K562 (cell line): Measurements from ENCODE around the gene NSMF. TPM values are rescaled to one million over a fixed set of nuclear protein-coding genes. Genes with fewer than 3 reads are reported as not detected.

Experiments
- ARID2 ChIP-seq: fragments of 450-650 bp; IDR thresholded peaks from 2 replicates; pipeline ENCODE4 v1.6.1; 2017; ENCODE audit warnings: antibody characterized with exemption, mild to moderate bottlenecking
- C11orf30 ChIP-seq: fragments of 450-650 bp; IDR thresholded peaks from 2 replicates; pipeline ENCODE4 v1.6.1; 2016; ENCODE audit warnings: low read depth, mild to moderate bottlenecking
- CBFB ChIP-seq: sonication (generic); formaldehyde crosslinking; IDR thresholded peaks from 2 replicates; pipeline ENCODE4 v1.4.0; 2020; ENCODE audit warnings: mild to moderate bottlenecking, missing genetic modification reagents
- CBX1 ChIP-seq: sonication (generic); IDR thresholded peaks from 2 replicates; pipeline ENCODE4 v1.6.1; 2016; ENCODE audit warnings: antibody characterized with exemption, low read depth, mild to moderate bottlenecking
- GATAD2A ChIP-seq: fragments of 450-650 bp; IDR thresholded peaks from 2 replicates; pipeline ENCODE4 v1.6.1; 2017
- GTF2A2 ChIP-seq: IDR thresholded peaks from 2 replicates; pipeline ENCODE4 v1.6.1; 2016; ENCODE audit warnings: mild to moderate bottlenecking, missing genetic modification characterization, missing compliant biosample characterization
- MAZ ChIP-seq, 2 experiments: fragments of 450-650 bp in 1 of 2; sonication (generic) in 1 of 2; formaldehyde crosslinking; IDR thresholded peaks in 1 of 2; conservative IDR thresholded peaks in 1 of 2; 2 replicates each; pipeline versions ENCODE4 v1.4.0 to v1.5.0; 2020; ENCODE audit warnings: mild to moderate bottlenecking in 1 of 2, missing genetic modification reagents in 1 of 2
- RBBP5 ChIP-seq: fragments of 200-600 bp; sonication (generic); IDR thresholded peaks from 2 replicates; pipeline ENCODE4 v1.6.1; 2012; ENCODE audit warnings: borderline replicate concordance, mild to moderate bottlenecking, low read length, control low read depth, inconsistent platforms; ENCODE audit not compliant: insufficient read depth, poor library complexity, severe bottlenecking
- SNRNP70 ChIP-seq: fragments of 200-400 bp; formaldehyde crosslinking; optimal IDR thresholded peaks from 2 replicates; pipeline ENCODE3; 2017; ENCODE audit warnings: low read depth, low read length
- TAF15 ChIP-seq: fragments of 200-400 bp; formaldehyde crosslinking; IDR thresholded peaks from 2 replicates; pipeline ENCODE4 v1.6.1; 2017; ENCODE audit warnings: mild to moderate bottlenecking, low read depth, low read length, moderate library complexity
- TOE1 ChIP-seq, 2 experiments: fragments of 450-650 bp in 1 of 2; sonication (generic) in 1 of 2; formaldehyde crosslinking in 1 of 2; IDR thresholded peaks; 2 replicates each; pipeline versions ENCODE4 v1.7.1 to v1.8.0; 2016 to 2022; ENCODE audit warnings: borderline replicate concordance in 2 of 2, mild to moderate bottlenecking in 2 of 2, antibody characterized with exemption in 1 of 2, inconsistent platforms in 1 of 2, low read depth in 1 of 2, missing genetic modification reagents in 1 of 2, moderate library complexity in 1 of 2
- polyA plus RNA-seq, 8 experiments: library from polyadenylated mRNA; depleted of rRNA in 4 of 8; stranded (reverse) in 5 of 8; unstranded in 3 of 8; fragments of >200 nt; fragmentation: Nextera tagmentation in 2 of 8; fragmentation: Illumina TruSeq in 1 of 8; extraction: Ambion mirVana in 2 of 8; extraction: Trizol in 1 of 8; gene quantifications; 2 replicates each; pipeline versions ENCODE4 v1.2.1 to v1.2.3, GENCODE V29; 2011 to 2014; ENCODE audit warnings: inconsistent platforms in 1 of 8, missing spikeins in 1 of 8
- total RNA-seq, 7 experiments: library from RNA; depleted of rRNA in 6 of 7; stranded (reverse); fragments of >200 nt in 6 of 7; fragmentation: Illumina TruSeq in 2 of 7; extraction: Trizol in 2 of 7; gene quantifications; 2 replicates each; pipeline versions ENCODE4 v1.2.1 to v1.2.3, GENCODE V29; 2011 to 2021; ENCODE audit warnings: low replicate concordance in 1 of 7
- TF ChIP-seq, protein P1 (sequence below): fragments of 450-650 bp; IDR thresholded peaks from 2 replicates; pipeline ENCODE4 v1.6.1; 2016; ENCODE audit warnings: antibody characterized with exemption
- TF ChIP-seq, protein P2 (sequence below), 2 experiments: fragments of 450-650 bp; formaldehyde crosslinking in 1 of 2; IDR thresholded peaks; 2 replicates each; pipeline versions ENCODE4 v1.4.0 to v1.6.1; 2014 to 2020; ENCODE audit warnings: mild to moderate bottlenecking in 2 of 2, borderline replicate concordance in 1 of 2, low read depth in 1 of 2
- TF ChIP-seq, protein P3 (sequence below), 2 experiments: IDR thresholded peaks; 2 replicates each; pipeline ENCODE4 v1.6.1; 2011; ENCODE audit warnings: borderline replicate concordance in 1 of 2, control low read depth in 1 of 2, low read depth in 1 of 2, low read length in 1 of 2, mild to moderate bottlenecking in 1 of 2, mixed read lengths in 1 of 2, moderate library complexity in 1 of 2; ENCODE audit not compliant: insufficient read depth in 1 of 2, insufficient read length in 1 of 2, poor library complexity in 1 of 2, severe bottlenecking in 1 of 2; ENCODE audit errors: extremely low read depth in 1 of 2

Gene NSMF
- total and polyA plus RNA-seq, 9 of the 15 experiments (the other 6 are each of a cell fraction or from before 2014, with no cell fraction given): 0.20 to 82.7 (median 29.3) TPM

DNA sequence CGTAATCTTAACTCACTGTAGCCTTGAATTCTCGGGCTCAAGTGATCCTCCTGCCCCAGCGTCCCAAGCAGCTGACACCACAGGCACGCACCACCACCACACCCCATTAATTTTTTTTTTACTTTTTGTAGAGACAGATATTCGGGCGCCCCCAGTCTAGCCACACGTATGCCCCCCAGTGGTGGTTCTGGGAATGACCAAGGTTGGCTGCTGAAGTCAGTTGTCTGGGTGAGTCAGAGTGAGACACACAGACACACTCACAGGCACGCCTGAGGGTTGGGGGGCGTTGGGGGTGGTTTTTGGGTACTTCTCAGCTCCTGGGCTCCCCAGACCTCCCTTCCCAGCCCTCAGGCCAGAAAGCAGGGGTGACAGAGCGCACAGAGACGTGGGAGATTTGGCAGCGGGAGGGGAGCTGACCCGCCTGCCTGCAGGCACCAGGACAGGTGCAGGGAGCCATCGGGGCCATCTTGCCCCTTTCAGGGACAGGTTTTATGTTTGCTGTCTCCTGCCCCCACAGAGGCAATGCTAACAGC, 13.8 kb downstream of the NSMF start (continued):
- TF ChIP-seq, protein P1, sequence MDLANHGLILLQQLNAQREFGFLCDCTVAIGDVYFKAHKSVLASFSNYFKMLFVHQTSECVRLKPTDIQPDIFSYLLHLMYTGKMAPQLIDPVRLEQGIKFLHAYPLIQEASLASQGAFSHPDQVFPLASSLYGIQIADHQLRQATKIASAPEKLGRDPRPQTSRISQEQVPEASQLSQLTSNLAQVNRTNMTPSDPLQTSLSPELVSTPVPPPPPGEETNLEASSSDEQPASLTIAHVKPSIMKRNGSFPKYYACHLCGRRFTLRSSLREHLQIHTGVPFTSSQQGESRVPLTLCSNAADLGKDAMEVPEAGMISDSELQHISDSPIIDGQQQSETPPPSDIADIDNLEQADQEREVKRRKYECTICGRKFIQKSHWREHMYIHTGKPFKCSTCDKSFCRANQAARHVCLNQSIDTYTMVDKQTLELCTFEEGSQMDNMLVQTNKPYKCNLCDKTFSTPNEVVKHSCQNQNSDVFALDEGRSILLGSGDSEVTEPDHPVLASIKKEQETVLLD: peak; percentile 29; the same call in 1 of the 2 replicates
- peak; percentile 21; the same call in 1 of the 2 replicates for TF ChIP-seq ARID2
- peak; percentile 47 to 72; a peak in 3 of 4 replicates for TF ChIP-seq MAZ (CRISPR knock-in tag; conservative IDR thresholded peaks at IDR 0.05 in 1 of 2, IDR thresholded peaks at IDR 0.05 in 1 of 2)
- no peak for TF ChIP-seq GTF2A2
- TF ChIP-seq, protein P2, sequence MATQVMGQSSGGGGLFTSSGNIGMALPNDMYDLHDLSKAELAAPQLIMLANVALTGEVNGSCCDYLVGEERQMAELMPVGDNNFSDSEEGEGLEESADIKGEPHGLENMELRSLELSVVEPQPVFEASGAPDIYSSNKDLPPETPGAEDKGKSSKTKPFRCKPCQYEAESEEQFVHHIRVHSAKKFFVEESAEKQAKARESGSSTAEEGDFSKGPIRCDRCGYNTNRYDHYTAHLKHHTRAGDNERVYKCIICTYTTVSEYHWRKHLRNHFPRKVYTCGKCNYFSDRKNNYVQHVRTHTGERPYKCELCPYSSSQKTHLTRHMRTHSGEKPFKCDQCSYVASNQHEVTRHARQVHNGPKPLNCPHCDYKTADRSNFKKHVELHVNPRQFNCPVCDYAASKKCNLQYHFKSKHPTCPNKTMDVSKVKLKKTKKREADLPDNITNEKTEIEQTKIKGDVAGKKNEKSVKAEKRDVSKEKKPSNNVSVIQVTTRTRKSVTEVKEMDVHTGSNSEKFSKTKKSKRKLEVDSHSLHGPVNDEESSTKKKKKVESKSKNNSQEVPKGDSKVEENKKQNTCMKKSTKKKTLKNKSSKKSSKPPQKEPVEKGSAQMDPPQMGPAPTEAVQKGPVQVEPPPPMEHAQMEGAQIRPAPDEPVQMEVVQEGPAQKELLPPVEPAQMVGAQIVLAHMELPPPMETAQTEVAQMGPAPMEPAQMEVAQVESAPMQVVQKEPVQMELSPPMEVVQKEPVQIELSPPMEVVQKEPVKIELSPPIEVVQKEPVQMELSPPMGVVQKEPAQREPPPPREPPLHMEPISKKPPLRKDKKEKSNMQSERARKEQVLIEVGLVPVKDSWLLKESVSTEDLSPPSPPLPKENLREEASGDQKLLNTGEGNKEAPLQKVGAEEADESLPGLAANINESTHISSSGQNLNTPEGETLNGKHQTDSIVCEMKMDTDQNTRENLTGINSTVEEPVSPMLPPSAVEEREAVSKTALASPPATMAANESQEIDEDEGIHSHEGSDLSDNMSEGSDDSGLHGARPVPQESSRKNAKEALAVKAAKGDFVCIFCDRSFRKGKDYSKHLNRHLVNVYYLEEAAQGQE (IDR thresholded peaks at IDR 0.05; ENCODE audit: borderline replicate concordance): peak; percentile 83; the same call in 1 of the 2 replicates
- TF ChIP-seq, protein P2 (CRISPR knock-in tag; IDR thresholded peaks at IDR 0.05; ENCODE audit: low read depth): no peak
- TF ChIP-seq TOE1 (IDR thresholded peaks at IDR 0.05; ENCODE audit: borderline replicate concordance): no peak
- TF ChIP-seq TOE1 (CRISPR knock-in tag; IDR thresholded peaks at IDR 0.05; ENCODE audit: borderline replicate concordance, low read depth): no peak
- TF ChIP-seq C11orf30: no peak
- TF ChIP-seq RBBP5: no peak
- TF ChIP-seq GATAD2A: peak; percentile 79; the same call in 1 of the 2 replicates
- TF ChIP-seq CBFB: no peak
- TF ChIP-seq, protein P3, sequence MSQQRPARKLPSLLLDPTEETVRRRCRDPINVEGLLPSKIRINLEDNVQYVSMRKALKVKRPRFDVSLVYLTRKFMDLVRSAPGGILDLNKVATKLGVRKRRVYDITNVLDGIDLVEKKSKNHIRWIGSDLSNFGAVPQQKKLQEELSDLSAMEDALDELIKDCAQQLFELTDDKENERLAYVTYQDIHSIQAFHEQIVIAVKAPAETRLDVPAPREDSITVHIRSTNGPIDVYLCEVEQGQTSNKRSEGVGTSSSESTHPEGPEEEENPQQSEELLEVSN (IDR thresholded peaks at IDR 0.05; ENCODE audit: borderline replicate concordance in 1 of 2, extremely low read depth in 1 of 2, insufficient read depth in 1 of 2, insufficient read length in 1 of 2, low read depth in 1 of 2, low read length in 1 of 2, poor library complexity in 1 of 2, severe bottlenecking in 1 of 2): no peak
- TF ChIP-seq CBX1: no peak
- TF ChIP-seq TAF15: no peak
- TF ChIP-seq SNRNP70: no peak
